Stimulated activated CD8-positive, alpha-beta memory T cell treated with anti-CD3 and anti-CD28 coated beads, Interleukin-7, amount 100 ng/mL, for 1 hour (primary cell): ENCODE data around the gene EFHD1.
A peak's percentile ranks its signal among the peaks of the same experiment; 100 is the strongest.

ENCODE experiments used
- DNase-seq, 2 donors: peaks; one replicate each; pipeline ENCODE4 v3.0.0-alpha.2; 2020; ENCODE audit warnings: low read depth in 2 of 2

Gene EFHD1, protein sequence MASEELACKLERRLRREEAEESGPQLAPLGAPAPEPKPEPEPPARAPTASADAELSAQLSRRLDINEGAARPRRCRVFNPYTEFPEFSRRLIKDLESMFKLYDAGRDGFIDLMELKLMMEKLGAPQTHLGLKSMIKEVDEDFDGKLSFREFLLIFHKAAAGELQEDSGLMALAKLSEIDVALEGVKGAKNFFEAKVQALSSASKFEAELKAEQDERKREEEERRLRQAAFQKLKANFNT

DNA sequence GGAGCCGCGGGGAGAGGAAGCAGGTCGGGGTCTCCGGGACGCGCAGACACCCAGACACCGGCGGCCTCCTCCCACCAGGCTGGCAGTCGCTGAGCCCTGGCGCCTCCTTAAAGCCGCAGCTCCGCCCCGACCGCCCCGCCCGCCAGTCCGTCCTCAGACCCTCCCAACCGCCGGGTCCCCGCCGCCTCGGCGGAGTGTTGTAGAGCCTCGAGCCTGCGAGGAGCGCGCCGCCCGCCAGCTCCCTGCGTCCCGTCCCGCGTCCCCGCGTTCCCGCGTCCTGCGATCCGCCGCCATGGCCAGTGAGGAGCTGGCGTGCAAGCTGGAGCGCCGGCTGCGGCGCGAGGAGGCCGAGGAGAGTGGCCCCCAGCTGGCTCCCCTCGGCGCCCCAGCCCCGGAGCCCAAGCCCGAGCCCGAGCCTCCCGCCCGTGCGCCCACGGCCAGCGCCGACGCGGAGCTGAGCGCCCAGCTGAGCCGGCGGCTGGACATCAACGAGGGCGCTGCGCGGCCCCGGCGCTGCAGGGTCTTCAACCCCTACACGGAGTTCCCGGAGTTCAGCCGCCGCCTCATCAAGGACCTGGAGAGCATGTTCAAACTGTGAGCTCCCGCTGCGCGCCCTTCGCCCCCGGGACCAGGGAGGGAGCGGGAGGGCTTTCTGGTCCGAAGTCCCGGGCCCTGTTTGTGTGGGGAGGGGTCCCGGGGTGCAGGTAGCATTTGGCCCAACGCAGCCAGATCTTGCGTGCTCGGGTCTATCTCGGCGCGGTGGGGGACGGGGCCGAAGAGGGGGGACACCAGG is at the start of gene EFHD1:
Gene EFHD1 (plus strand): TSS at position 192 of the 793 bp plus-strand sequence. CDS start 101 bp downstream, at position 293.
- peak in 1 of 2 donors; percentile 9 for DNase-seq

DNA sequence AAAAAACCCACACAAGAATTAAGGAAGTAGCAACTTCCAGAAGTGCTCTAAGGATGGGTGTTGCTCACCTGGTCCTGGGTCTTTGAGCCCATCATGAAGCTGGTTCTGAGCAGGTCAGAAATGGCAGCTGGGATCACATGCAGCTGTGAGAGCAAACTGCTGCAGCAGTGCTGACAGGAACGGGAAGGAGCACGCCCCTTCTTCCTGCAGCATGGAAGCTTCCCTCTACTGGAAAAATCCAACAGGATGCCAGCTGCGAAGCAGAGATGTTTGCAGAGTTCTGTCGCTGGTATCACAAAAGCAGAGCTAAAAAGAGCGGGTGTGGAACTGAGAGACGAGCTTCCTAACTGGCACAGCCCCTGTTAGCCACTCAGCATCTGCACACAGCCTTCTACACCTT is 49.2 kb upstream of the EFHD1 start:
- DNase-seq: no peak

DNA sequence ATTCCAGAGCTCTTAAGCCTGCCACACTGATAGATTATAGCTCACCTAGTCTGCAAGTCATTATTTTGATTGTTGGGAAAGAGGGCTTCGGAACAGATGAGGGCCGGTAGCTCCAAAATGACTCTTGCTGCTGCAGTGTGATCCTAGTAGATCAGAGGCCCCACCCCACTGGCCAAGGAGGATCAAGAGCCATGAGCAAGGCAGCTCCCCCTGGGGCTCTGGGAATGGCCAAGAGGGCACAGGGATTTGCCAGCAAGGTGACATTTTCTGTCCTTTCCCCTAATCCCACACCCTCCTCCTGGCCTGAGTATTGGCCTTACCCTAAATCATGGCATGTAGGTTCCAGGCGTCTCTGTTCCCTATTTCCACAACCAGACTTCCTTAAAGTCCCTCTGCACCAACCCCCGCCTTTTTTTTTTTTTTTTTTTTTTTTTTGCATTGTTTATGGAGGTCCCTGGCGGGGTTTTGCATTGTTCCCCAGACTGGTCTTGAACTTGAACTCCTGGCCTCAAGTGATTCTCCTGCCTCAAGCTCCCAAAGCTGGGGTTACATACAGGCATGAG is 46.4 kb upstream of the EFHD1 start:
- DNase-seq: no peak

DNA sequence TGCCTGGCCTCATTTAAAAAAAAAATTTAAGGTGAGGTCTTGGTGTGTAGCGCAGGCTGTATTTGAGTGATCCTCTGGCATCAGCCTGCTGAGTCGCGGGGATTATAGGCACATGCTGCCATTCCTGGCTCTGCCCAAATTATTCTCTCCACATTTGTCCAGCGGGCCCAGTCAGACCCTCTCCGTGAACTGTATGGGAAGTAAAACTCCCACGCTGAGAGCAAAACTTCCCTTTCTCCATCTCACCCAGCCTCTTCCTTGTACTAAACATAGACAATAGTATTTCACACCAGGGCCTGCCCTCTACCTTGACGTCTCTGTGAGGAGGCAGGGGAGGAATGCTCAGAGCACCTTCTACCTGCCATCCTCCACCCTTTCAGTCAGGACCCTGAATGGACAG is 45.9 kb upstream of the EFHD1 start:
- no peak for DNase-seq

DNA sequence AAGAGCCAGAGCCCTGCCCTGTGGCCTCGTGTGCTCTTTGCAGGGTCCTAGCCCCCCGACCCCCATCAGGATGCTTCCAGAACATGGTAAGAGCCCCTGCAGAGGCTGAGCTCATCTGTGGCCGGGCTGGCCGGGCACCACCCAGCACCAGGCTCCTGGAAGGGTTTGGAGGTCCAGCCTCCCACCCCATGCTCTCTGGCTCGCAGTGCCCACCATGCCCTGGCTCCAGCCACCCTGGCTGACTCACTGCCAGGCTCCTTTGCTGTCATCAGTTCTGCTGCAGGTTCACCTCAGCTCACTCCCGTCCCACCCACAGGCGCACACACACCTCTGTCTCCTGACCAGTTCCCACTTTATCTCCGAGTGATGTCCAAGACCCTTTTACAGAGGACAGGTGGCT is 45.4 kb upstream of the EFHD1 start:
- DNase-seq: no peak

DNA sequence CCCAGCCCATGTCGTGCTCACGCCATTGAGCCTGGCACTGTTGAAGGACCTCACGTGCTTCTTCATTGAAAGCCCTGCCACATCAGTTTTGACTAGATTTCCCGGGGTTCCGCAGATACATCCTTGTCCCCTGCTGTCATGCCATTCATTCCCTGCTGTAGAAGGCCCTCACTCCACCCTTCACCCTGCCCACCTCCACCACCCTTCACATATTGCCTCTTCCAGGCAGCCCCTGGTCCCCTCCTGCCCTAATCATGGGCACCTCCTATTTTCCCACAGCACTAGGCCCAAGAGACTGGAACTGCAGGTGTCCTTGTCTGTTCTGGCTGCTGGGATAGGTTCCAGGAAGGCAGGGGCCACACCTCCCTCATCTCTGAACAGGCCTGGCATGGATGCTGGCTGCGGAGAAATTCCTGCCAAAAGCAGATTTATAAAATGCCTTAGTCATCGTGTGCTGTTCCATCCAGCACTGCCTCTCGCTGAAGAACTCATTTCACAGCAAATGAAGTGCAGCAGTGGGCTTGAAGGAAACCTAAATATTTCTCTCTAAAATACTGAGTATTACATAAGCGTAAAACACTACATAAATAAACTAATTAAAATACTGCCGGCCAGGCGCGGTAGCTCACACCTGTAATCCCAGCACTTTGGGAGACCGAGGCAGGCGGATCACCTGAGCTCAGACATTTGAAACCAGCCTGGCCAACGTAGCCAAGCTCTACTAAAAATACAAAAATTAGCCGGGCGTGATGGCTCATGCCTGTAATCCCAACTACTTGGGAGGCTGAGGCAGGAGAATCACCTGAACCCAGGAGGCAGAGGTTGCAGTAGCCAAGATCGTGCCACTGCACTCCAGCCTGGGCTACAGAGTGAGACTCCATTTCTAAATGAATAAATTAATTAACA is 44.5 kb upstream of the EFHD1 start:
- DNase-seq: no peak

DNA sequence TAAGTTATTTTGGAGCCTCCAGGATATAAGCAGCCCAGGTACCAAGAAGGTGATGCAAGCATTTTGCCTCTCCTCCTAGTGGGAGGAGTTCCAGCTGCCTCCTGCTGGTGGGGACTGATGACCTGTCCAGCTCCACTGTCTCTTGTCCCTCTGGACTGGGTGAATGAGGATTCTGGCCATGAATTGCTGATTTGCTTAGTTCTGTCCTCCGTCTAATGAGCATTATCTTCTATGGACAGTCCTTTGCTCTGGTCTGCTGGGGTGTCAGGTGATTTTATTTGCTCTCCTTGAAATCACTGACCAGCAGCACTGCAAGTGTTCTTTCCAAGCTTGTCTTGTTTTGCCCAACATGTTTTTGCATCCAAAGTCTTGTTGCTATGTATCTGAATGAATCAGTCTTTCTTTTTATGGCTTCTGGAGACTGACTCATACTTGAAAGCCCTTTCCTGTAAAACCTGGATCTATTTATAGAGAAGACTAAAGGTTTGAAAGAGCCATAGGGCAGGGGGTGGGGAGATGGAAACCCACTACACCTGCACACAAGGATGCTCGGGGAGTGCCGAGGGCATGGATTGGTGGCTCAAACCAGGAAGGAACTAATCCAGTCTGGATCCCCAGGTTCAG is 40.5 kb upstream of the EFHD1 start:
- DNase-seq: no peak

DNA sequence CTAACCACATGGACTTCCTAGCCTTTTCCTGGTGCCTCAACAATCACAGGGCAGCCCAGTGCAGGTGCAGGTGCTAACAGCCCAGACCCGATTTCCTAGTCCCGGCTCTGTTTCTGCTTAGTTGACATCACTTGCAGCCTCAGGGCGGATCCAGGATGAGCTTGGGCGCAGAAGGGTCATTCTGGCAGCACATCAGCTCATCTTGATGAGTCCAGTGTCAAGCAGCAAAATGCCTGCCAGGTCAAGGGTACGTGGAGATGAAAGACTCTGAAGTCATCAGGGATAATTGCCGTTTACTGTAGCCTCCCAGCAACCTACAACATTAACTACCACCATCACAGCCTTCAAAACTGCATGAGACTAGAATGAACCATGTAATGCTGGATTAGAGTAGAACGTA is 39.4 kb upstream of the EFHD1 start:
- DNase-seq: no peak

DNA sequence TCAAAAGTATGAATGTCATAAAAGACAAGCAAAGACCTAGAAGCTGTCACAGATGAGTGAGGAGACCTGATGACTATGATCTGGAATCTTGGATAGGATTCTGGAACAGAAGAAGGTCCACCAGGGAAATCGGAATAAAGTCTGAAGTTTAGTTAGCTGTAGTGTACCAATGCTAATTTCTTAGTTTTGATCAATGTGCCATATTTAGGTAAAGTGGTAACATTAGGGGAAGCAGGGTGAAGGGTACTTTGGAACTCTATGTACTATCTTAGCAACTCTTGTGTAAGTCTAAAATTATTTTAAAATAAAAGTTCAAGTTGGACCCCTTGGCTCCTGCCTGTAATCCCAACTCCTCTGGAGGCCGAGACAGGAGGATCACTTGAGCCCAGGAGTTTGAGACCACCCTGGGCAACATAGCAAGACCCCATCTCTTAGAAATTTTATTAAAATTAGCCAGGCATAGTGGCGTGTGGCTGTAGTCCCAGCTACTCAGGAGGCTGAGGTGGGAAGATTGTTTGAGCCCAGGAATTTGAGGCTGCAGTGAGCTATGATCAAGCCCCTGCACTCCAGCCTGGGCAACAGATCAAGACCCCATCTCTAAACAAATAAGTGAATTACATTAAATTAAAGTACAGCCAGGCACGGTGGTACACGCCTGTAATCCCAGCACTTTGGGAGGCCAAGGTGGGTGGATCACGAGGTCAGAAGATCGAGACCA is 35.9 kb upstream of the EFHD1 start:
- no peak for DNase-seq

DNA sequence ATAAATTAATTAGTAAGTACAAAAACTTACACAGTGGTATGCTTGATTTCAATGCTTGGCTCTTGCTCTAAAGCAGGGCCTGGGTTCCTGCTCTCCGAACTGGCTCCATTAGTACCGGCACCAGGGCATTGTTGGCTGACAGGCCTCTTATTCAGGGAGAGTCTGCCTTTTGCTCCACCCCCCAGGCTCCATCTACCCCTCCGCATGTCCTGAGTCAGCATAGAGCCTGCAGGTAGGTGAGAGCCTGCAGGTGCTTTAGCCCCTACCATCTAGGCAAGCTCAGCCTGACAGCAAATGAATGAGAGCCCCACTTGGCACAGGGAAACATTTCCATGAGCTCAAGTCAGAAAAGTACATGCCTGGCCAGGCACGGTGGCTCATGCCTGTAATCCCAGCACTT is 35.1 kb upstream of the EFHD1 start:
- no peak for DNase-seq

DNA sequence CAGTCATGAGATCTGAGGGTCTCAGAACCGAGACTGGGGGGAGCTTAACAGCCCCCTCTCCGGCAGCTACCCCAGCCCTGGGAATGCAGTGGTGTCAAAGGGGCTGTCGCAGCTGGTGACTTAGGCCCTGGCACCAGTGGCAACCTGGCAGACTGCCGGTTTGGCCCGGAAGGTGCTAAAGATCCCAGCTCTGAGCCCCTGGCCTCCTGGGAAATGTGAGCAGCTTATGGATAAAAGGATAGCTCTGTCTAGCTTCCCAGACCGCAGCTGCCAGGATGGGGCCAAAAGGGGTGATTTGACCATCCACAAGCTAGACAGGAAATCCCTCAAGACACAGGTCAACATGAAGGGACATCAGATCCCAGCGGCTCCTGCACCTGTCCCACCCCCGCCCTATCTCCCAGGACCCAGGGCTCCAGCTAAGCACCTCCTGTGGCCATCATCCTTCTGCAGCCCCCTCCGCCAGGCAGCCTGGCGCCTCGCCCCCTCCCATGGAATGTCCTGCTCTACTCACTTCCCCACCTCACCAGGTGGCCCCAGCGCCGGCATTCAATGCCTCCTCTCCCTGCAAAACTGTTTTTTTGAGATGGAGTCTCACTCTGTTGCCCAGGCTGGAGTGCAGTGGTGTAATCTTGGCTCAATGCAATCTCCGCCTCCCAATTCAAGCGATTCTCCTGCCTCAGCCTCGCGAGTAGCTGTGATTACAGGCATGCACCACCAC is 33.2 kb upstream of the EFHD1 start:
- DNase-seq: no peak

DNA sequence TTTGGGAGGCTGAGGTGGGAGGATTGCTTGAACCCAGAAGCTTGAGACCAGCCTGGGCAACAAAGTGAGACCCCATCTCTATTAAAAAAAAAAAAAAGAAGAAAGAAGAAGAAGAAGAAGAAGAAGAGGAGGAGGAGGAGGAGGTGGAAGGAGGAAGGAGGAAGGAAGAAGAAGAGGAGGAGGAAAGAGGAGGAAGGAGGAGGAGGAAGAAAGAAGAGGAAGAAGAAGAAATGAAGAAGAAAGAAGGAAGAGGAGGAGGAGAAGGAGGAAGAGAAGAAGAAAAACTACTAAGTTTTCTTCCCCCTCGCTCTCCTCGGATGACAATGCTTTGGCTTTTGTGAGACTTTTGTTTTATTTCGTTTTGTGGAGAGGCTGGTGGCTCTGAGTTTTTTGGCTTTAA is 30.1 kb upstream of the EFHD1 start:
- DNase-seq: no peak

DNA sequence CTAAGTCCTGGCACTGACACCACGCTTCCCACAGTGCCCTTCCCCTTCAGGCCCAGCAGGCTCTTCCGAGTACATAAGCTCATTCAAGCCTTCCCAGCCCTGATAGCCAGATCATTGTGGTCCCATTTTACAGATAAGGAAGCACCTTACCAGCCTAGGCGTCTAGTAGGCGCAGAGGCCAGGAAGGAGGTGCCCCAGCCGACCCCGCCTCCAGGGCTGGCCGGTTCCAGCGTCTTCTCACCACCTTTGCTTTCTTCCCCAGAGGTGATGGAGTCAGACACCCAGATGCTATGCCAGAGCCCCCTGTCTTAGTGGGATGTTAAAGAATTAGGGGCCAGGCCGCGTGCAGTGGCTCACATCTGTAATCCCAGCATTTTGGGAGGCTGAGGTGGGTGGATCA is 28.9 kb upstream of the EFHD1 start:
- DNase-seq: no peak

DNA sequence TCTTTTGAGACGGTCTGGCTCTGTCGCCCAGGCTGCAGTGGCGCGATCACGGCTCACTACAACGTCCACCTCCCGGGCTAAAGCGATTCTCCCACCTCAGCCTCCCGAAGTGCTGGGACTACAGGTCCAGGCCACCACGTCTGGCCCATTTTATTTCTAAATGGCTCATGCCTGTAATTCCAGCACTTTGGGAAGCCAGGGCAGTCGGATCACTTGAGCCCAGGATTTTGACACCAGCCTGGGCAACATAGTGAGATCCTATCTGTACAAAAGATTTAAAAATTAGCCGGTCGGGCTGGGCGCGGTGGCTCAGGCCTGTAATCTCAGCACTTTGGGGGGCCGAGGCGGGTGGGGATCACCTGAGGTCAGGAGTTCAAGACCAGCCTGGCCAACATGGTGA is 26.4 kb upstream of the EFHD1 start:
- no peak for DNase-seq

DNA sequence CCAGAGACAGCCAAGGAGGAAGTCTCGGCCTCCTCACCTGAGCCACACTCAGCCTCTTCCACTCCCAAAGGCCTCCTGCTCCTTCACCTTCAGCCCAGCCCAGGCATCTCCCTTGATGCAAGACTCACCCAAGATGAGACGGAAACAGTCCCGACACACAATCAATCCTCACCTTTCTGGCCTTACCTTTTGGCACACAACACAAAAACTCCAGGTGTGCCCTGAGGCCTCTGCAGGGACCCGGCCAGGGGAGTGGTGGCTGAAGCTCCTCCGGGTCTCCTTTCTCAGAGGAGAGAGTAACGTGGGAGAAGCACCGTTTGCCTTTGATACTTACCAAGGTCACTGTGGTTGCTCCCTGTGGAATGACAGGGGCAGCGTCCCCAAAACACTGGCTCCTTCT is 23.8 kb upstream of the EFHD1 start:
- DNase-seq: no peak

DNA sequence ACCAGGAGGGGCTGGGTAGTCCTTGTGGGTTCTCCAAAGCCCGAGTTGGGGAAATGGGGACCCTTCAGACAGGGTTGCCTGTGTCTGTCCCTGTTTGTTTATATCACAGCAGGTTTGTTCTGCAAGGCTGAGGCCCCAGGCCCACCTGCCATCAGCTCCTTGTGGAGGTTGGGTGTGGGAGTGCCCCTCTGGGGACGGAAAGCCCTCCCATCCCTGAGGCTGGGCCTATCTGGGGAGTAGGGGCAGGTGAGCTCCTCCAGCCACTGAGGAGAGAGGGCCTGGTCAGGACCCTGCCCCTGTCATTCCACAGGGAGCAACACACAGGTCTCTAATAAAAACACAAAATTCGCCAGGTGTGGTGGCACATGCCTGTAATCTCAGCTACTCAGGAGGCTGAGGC is 23.3 kb upstream of the EFHD1 start:
- no peak for DNase-seq

DNA sequence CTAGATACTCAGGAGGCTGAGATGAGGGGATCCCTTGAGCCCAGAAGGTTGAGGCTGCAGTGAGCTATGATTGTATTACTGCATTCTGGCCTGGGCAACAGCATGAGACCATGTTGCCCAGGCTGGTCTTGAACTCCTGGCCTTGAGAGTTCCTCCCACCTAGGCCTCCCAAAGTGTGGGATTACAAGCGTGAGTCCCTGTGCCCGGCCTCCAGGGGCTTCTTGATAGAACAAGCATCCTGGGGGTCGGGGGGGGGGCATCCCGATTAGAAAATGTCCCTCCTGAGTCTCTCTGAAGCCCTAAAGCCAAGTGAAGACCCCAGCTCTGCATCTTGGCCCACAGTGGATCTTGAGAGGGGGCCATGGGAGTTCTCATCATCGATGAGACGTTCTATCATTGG is 22.3 kb upstream of the EFHD1 start:
- no peak for DNase-seq

DNA sequence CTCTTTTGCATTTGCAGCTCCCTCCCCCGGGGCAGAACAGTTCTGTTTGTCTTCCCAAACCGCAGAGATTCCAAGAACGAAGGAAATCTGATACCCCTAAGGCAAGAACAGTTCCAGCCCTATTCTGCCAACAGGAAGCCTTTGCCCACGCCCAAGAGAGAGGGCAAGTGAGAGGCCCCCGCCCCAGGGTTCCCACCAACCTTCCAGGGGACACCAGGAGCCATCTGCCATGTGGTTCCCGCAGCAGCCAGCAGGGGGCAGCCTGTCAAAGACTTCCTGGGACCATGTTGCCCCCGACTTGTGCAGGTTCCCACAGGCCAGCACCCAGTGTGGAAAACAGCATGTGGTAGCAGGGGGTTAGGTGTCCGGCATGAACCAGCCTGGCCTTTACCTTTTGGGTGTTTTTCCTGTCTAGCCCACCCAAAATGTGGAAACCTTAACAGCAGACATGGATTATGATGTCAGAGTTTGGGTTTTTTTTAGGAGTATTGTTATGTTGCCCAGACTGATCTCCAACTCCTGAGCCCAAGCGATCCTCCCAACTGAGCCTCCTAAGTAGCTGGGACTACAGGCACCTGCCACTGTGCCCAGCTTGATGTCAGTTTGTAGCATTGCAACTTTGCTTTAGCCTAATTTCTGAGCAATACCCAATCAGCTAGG is 21.7 kb upstream of the EFHD1 start:
- peak; percentile 35 to 54 for DNase-seq

DNA sequence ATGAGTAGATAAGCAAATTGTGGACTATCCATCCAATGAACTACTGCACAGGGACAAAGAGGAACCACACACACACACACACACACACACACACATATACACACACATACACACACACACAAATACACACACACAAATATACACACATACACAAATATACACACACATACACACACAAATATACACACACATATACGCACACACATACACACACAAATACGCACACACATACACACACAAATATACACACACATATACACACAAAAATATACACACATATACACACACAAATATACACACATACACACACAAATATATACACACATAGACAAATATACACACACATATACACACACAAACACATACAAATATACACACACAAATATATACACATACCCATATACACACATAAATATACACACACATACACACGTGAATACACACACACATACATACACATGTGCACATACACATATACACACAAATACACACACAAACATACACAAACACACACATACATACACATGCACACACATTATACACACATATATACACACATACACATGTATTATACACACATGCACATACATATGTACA is 19.8 kb upstream of the EFHD1 start:
- no peak for DNase-seq
